Measurements from ENCODE around the gene GALNT3. TPM values are rescaled to one million over a fixed set of nuclear protein-coding genes. Genes with fewer than 3 reads are reported as not detected.
A peak's percentile ranks its signal among the peaks of the same experiment; 100 is the strongest.

Gene GALNT3
- 75.9 and 89.9 TPM in 2 replicates for total RNA-seq (2014; rRNA removed; shearing (Covaris generic))
- polyA plus RNA-seq (2015; cell fraction: cytosol; rRNA removed) = 23.1 and 32.8 TPM in 2 replicates
- polyA plus RNA-seq (2015; cell fraction: nucleus; rRNA removed) = 57.6 and 106 TPM in 2 replicates

GRCh38 chr2:165793779-165794535 lies at the start of gene GALNT3:
TSS of gene GALNT3 (minus strand) at chr2:165794247. CDS start at chr2:165770700, 23,547 bp downstream.
- in situ Hi-C loops (cut with HindIII; ENCODE audit: low pct_unique_long_range_greater_than_20kb, low sequenced_read_pairs) = no loop called here
- DNase-seq (ENCODE audit: low read depth, low spot score) = no peak

GRCh38 chr2:165843351-165843750 lies 49.3 kb upstream of the GALNT3 start:
- no peak for DNase-seq (ENCODE audit: low read depth, low spot score)
- in situ Hi-C loops (cut with HindIII; ENCODE audit: low pct_unique_long_range_greater_than_20kb, low sequenced_read_pairs) = no loop called here

GRCh38 chr2:165840333-165840958 lies 46.4 kb upstream of the GALNT3 start:
- in situ Hi-C loops (cut with HindIII; ENCODE audit: low pct_unique_long_range_greater_than_20kb, low sequenced_read_pairs) = no loop called here
- no peak for DNase-seq (ENCODE audit: low read depth, low spot score)

GRCh38 chr2:165839610-165840009 lies 45.6 kb upstream of the GALNT3 start:
- in situ Hi-C loops (cut with HindIII; ENCODE audit: low pct_unique_long_range_greater_than_20kb, low sequenced_read_pairs) = no loop called here
- DNase-seq (ENCODE audit: low read depth, low spot score) = no peak

- no peak for DNase-seq (ENCODE audit: low read depth, low spot score)
- in situ Hi-C loops (cut with HindIII; ENCODE audit: low pct_unique_long_range_greater_than_20kb, low sequenced_read_pairs) = no loop called here
These were observed 43.1 kb upstream of the GALNT3 start for GRCh38 chr2:165837122-165837521.

GRCh38 chr2:165835363-165835762 lies 41.3 kb upstream of the GALNT3 start:
- in situ Hi-C loops (cut with HindIII; ENCODE audit: low pct_unique_long_range_greater_than_20kb, low sequenced_read_pairs) = no loop called here
- no peak for DNase-seq (ENCODE audit: low read depth, low spot score)

GRCh38 chr2:165833156-165833555 lies 39.1 kb upstream of the GALNT3 start:
- DNase-seq (ENCODE audit: low read depth, low spot score) = no peak

GRCh38 chr2:165827921-165828276 lies 33.9 kb upstream of the GALNT3 start:
- no peak for DNase-seq (ENCODE audit: low read depth, low spot score)
- in situ Hi-C loops (cut with HindIII; ENCODE audit: low pct_unique_long_range_greater_than_20kb, low sequenced_read_pairs) = no loop called here

More at GRCh38 chr2:165833156-165833555, 39.1 kb upstream of the GALNT3 start:
- in situ Hi-C loops (cut with HindIII; ENCODE audit: low pct_unique_long_range_greater_than_20kb, low sequenced_read_pairs) = no loop called here

- in situ Hi-C loops (cut with HindIII; ENCODE audit: low pct_unique_long_range_greater_than_20kb, low sequenced_read_pairs) = no loop called here
- DNase-seq (ENCODE audit: low read depth, low spot score) = no peak
These were observed 33.2 kb upstream of the GALNT3 start for GRCh38 chr2:165827016-165827920.

- in situ Hi-C loops (cut with HindIII; ENCODE audit: low pct_unique_long_range_greater_than_20kb, low sequenced_read_pairs) = no loop called here
- DNase-seq (ENCODE audit: low read depth, low spot score) = peak; percentile 55
These were observed 31.0 kb upstream of the GALNT3 start for GRCh38 chr2:165825041-165825440.

- peak; percentile 90 for DNase-seq (ENCODE audit: low read depth, low spot score)
- in situ Hi-C loops (cut with HindIII; ENCODE audit: low pct_unique_long_range_greater_than_20kb, low sequenced_read_pairs) = no loop called here
These were observed 26.2 kb upstream of the GALNT3 start for GRCh38 chr2:165820296-165820695.

- DNase-seq (ENCODE audit: low read depth, low spot score) = no peak
- in situ Hi-C loops (cut with HindIII; ENCODE audit: low pct_unique_long_range_greater_than_20kb, low sequenced_read_pairs) = no loop called here
These were observed 24.9 kb upstream of the GALNT3 start for GRCh38 chr2:165818920-165819319.

GRCh38 chr2:165815299-165816141 lies 21.5 kb upstream of the GALNT3 start:
- in situ Hi-C loops (cut with HindIII; ENCODE audit: low pct_unique_long_range_greater_than_20kb, low sequenced_read_pairs) = no loop called here
- DNase-seq (ENCODE audit: low read depth, low spot score) = no peak

GRCh38 chr2:165814473-165814872 lies 20.4 kb upstream of the GALNT3 start:
- in situ Hi-C loops (cut with HindIII; ENCODE audit: low pct_unique_long_range_greater_than_20kb, low sequenced_read_pairs) = no loop called here

GRCh38 chr2:165811592-165812370 lies 17.7 kb upstream of the GALNT3 start:
- in situ Hi-C loops (cut with HindIII; ENCODE audit: low pct_unique_long_range_greater_than_20kb, low sequenced_read_pairs) = no loop called here

More at GRCh38 chr2:165814473-165814872, 20.4 kb upstream of the GALNT3 start:
- no peak for DNase-seq (ENCODE audit: low read depth, low spot score)

GRCh38 chr2:165810418-165810817 lies 16.4 kb upstream of the GALNT3 start:
- DNase-seq (ENCODE audit: low read depth, low spot score) = no peak
- in situ Hi-C loops (cut with HindIII; ENCODE audit: low pct_unique_long_range_greater_than_20kb, low sequenced_read_pairs) = no loop called here

More at GRCh38 chr2:165811592-165812370, 17.7 kb upstream of the GALNT3 start:
- no peak for DNase-seq (ENCODE audit: low read depth, low spot score)
